HEK293 (cell line): ENCODE results near the gene ZNRF1.

ENCODE experiments used
- CTCF ChIA-PET: fragments of 350-600 bp; formaldehyde crosslinking; extraction: SDS; loops from one replicate; lab custom pipeline; 2021; ENCODE audit warnings: antibody characterized with exemption; lab: Yijun Ruan, JAX
- POLR2A ChIA-PET: fragments of 300-600 bp; formaldehyde crosslinking; extraction: SDS; loops from one replicate; lab custom pipeline; 2020; ENCODE audit warnings: antibody characterized with exemption, inconsistent platforms; lab: Yijun Ruan, JAX
- H3K27ac ChIP-seq: fragments of 200-500 bp; sonication (Bioruptor generic); 2 replicates; pipeline ENCODE4 v1.5.1; 2014; ENCODE audit warnings: low read depth, low read length, control low read depth, inconsistent platforms; ENCODE audit errors: extremely low read depth
- H3K36me3 ChIP-seq, 2 experiments: fragments of 200-500 bp in 1 of 2; sonication (Bioruptor generic) in 1 of 2; 1 replicate in 1 of 2; 2 replicates in 1 of 2; pipeline ENCODE4 v1.5.1; 2014 to 2017; ENCODE audit warnings: inconsistent platforms in 2 of 2, low read length in 2 of 2; ENCODE audit not compliant: control insufficient read depth in 2 of 2, insufficient read depth in 1 of 2
- H3K4me1 ChIP-seq: fragments of 200-500 bp; sonication (Bioruptor generic); 2 replicates; pipeline ENCODE4 v1.5.1; 2014; ENCODE audit warnings: mild to moderate bottlenecking, low read length, inconsistent platforms; ENCODE audit not compliant: control insufficient read depth, insufficient read depth
- H3K4me3 ChIP-seq: 2 replicates; pipeline ENCODE4 v1.5.1; 2011; ENCODE audit warnings: low read depth, mild to moderate bottlenecking, control low read depth, low read length, moderate library complexity
- H3K9me3 ChIP-seq: fragments of 200-500 bp; sonication (Bioruptor generic); 2 replicates; pipeline ENCODE4 v1.5.1; 2014; ENCODE audit warnings: low read depth, low read length, inconsistent platforms; ENCODE audit not compliant: control insufficient read depth, insufficient read depth
- OSR2 ChIP-seq: fragments of 450-650 bp; formaldehyde crosslinking; IDR thresholded peaks from 2 replicates; pipeline ENCODE4 v1.5.1; 2016; ENCODE audit warnings: missing biosample characterization, missing genetic modification characterization
- PRDM1 ChIP-seq: fragments of 450-650 bp; formaldehyde crosslinking; IDR thresholded peaks from 2 replicates; pipeline ENCODE4; 2016; ENCODE audit warnings: missing biosample characterization, missing genetic modification characterization
- SCRT2 ChIP-seq: fragments of 450-650 bp; formaldehyde crosslinking; IDR thresholded peaks from 2 replicates; pipeline ENCODE4 v1.5.1; 2016; ENCODE audit warnings: missing biosample characterization, missing genetic modification characterization
- ZBTB21 ChIP-seq: fragments of 450-650 bp; formaldehyde crosslinking; IDR thresholded peaks from 2 replicates; pipeline ENCODE4 v1.5.1; 2017; ENCODE audit warnings: missing biosample characterization, missing genetic modification characterization
- ZFP3 ChIP-seq: fragments of 450-650 bp; formaldehyde crosslinking; IDR thresholded peaks from 2 replicates; pipeline ENCODE4 v1.5.1; 2016; ENCODE audit warnings: low read depth, missing biosample characterization, missing genetic modification characterization
- ZNF174 ChIP-seq: fragments of 450-650 bp; formaldehyde crosslinking; IDR thresholded peaks from 2 replicates; pipeline ENCODE4 v1.5.0; 2017; ENCODE audit warnings: missing biosample characterization, mild to moderate bottlenecking, missing genetic modification characterization
- ZNF214 ChIP-seq: fragments of 450-650 bp; formaldehyde crosslinking; IDR thresholded peaks from 2 replicates; pipeline ENCODE4 v1.5.1; 2017; ENCODE audit warnings: missing biosample characterization, mild to moderate bottlenecking, missing genetic modification characterization, borderline replicate concordance
- ZNF292 ChIP-seq: fragments of 450-650 bp; formaldehyde crosslinking; IDR thresholded peaks from 2 replicates; pipeline ENCODE4 v1.5.1; 2016; ENCODE audit warnings: low read depth, missing biosample characterization, missing genetic modification characterization, borderline replicate concordance
- ZNF664 ChIP-seq: fragments of 450-650 bp; formaldehyde crosslinking; IDR thresholded peaks from 2 replicates; pipeline ENCODE4 v1.5.1; 2016; ENCODE audit warnings: missing biosample characterization, missing genetic modification characterization
- ZXDB ChIP-seq: fragments of 450-650 bp; formaldehyde crosslinking; IDR thresholded peaks from 2 replicates; pipeline ENCODE4 v1.5.1; 2016; ENCODE audit warnings: missing biosample characterization, missing genetic modification characterization
- TF ChIP-seq, protein P1 (sequence below): fragments of 450-650 bp; IDR thresholded peaks from 2 replicates; pipeline ENCODE4 v1.5.1; 2018; ENCODE audit warnings: missing biosample characterization, missing genetic modification characterization
- TF ChIP-seq, protein P2 (sequence below): fragments of 450-650 bp; formaldehyde crosslinking; IDR thresholded peaks from 2 replicates; pipeline ENCODE4 v1.5.1; 2016; ENCODE audit warnings: missing biosample characterization, missing genetic modification characterization
- TF ChIP-seq, protein P3 (sequence below): IDR thresholded peaks from 2 replicates; pipeline ENCODE4 v1.6.1; 2011; ENCODE audit warnings: mild to moderate bottlenecking, low read depth, low read length, borderline replicate concordance
- TF ChIP-seq, protein P4 (sequence below): fragments of 450-650 bp; formaldehyde crosslinking; IDR thresholded peaks from 2 replicates; pipeline ENCODE4 v1.5.1; 2016; ENCODE audit warnings: missing biosample characterization, missing genetic modification characterization
- TF ChIP-seq, protein P5 (sequence below): fragments of 450-650 bp; formaldehyde crosslinking; IDR thresholded peaks from 2 replicates; pipeline ENCODE4 v1.5.1; 2016; ENCODE audit warnings: missing biosample characterization, missing genetic modification characterization
- TF ChIP-seq, protein P6 (sequence below): fragments of 450-650 bp; formaldehyde crosslinking; IDR thresholded peaks from 2 replicates; pipeline ENCODE4 v1.5.0; 2017; ENCODE audit warnings: missing biosample characterization, missing genetic modification characterization, borderline replicate concordance

ZNRF1 gene

DNA sequence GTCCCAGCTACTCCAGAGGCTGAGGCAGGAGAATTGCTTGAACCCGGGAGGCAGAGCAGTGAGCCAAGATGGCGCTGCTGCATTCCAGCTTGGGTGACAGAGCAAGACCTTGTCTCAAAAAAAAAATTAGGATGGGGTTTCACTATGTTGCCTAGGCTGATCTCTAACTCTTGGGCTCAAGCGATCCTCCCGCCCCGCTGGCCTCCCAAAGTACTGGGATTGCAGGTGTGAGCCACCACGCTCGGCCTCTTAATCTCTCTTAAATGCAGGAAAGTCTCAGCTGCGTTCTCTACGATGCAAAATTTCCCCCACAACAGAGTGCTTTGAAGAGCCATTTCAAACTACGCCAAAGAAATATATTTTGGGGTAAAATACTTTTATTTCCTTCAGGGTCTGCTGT is 8.0 kb upstream of the ZNRF1 start (continued):
- TF ChIP-seq, protein P1, sequence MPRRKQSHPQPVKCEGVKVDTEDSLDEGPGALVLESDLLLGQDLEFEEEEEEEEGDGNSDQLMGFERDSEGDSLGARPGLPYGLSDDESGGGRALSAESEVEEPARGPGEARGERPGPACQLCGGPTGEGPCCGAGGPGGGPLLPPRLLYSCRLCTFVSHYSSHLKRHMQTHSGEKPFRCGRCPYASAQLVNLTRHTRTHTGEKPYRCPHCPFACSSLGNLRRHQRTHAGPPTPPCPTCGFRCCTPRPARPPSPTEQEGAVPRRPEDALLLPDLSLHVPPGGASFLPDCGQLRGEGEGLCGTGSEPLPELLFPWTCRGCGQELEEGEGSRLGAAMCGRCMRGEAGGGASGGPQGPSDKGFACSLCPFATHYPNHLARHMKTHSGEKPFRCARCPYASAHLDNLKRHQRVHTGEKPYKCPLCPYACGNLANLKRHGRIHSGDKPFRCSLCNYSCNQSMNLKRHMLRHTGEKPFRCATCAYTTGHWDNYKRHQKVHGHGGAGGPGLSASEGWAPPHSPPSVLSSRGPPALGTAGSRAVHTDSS (tag by site-specific recombination): no peak
- no peak for TF ChIP-seq PRDM1 (tag by site-specific recombination)
- no peak for TF ChIP-seq SCRT2 (tag by site-specific recombination)

DNA sequence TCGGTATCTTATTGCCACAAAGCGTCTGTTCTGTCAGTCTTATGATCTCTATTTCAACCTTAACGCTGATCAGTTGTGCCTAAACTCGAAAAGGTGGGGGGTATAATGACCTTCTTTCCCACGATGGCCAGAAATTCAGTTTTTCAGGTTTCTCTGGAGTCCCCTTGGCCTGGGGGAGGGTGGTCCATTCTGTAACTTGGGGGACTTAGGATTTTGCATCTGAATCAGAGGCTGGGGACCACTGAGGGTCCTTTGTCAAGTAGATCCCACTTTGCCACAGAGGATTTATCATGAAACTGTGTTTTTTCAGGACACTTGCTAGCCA is 7.6 kb upstream of the ZNRF1 start:
- POLR2A ChIA-PET: no interaction called here

DNA sequence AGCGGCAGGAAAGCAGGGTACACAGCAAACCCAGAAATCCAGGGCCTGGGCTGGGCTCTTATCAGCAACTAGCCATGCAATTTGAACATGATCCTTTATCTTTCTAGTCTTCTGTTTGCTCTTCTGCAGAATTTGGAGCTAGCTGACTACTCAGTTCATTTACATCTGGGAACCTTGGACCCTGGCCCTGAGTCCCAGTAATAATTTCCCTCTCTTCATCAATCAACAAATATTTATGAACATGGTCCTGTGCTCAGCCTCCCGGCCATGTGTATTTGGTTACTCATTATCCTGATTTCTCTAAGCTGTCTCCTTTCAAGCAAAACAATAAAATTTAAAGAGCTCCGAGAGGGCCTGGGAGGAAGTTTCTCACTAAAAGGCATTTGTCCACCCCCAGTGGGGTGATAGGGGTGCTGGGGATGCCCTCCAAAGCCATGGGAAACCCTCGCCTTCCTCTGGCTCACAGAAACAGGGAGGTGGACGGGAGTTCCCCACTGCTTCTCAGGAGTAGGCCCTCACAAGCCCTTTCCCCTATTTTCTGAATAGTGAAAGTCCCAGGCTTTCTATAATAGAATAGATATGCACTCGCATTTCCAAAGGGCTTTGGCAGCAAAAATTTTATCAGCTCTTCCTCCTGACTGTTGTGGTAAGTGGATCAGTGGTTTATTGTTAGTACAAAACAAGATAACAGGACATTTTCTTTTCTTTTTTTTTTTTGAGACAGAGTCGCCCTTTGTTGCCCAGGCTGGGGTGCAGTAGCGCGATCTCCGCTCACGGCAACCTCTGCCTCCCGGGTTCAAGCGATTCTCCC is 7.0 kb upstream of the ZNRF1 start:
- POLR2A ChIA-PET: no interaction called here
- TF ChIP-seq, protein P2, sequence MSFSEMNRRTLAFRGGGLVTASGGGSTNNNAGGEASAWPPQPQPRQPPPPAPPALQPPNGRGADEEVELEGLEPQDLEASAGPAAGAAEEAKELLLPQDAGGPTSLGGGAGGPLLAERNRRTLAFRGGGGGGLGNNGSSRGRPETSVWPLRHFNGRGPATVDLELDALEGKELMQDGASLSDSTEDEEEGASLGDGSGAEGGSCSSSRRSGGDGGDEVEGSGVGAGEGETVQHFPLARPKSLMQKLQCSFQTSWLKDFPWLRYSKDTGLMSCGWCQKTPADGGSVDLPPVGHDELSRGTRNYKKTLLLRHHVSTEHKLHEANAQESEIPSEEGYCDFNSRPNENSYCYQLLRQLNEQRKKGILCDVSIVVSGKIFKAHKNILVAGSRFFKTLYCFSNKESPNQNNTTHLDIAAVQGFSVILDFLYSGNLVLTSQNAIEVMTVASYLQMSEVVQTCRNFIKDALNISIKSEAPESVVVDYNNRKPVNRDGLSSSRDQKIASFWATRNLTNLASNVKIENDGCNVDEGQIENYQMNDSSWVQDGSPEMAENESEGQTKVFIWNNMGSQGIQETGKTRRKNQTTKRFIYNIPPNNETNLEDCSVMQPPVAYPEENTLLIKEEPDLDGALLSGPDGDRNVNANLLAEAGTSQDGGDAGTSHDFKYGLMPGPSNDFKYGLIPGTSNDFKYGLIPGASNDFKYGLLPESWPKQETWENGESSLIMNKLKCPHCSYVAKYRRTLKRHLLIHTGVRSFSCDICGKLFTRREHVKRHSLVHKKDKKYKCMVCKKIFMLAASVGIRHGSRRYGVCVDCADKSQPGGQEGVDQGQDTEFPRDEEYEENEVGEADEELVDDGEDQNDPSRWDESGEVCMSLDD (tag by site-specific recombination): no peak
- TF ChIP-seq ZNF292 (no peak), SCRT2 (tag by site-specific recombination) (no peak), ZBTB21 (no peak), ZNF174 (tag by site-specific recombination) (no peak), ZFP3 (tag by site-specific recombination) (no peak), ZNF664 (tag by site-specific recombination) (no peak), OSR2 (no peak)
- TF ChIP-seq, protein P3, sequence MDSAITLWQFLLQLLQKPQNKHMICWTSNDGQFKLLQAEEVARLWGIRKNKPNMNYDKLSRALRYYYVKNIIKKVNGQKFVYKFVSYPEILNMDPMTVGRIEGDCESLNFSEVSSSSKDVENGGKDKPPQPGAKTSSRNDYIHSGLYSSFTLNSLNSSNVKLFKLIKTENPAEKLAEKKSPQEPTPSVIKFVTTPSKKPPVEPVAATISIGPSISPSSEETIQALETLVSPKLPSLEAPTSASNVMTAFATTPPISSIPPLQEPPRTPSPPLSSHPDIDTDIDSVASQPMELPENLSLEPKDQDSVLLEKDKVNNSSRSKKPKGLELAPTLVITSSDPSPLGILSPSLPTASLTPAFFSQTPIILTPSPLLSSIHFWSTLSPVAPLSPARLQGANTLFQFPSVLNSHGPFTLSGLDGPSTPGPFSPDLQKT: no peak
- TF ChIP-seq, all 188 proteins: peak for 0
- Histone ChIP-seq H3K4me3 (no peak overlapping the region), H3K4me1 (no peaks in the 10 kb centered on the region), H3K27ac (no peak overlapping the region), H3K9me3 (no peaks in the 10 kb centered on the region), H3K36me3 (no peaks in the 10 kb centered on the region)
- CTCF ChIA-PET: no interaction called here

More for the DNA sequence above, 7.6 kb upstream of the ZNRF1 start:
- CTCF ChIA-PET: no interaction called here
- no peak overlapping the region for H3K4me3 ChIP-seq
- no peak overlapping the region for H3K27ac ChIP-seq
- H3K36me3 ChIP-seq: no peaks in the 10 kb centered on the region
- no peaks in the 10 kb centered on the region for H3K9me3 ChIP-seq
- H3K4me1 ChIP-seq: no peaks in the 10 kb centered on the region
- TF ChIP-seq, protein P4, sequence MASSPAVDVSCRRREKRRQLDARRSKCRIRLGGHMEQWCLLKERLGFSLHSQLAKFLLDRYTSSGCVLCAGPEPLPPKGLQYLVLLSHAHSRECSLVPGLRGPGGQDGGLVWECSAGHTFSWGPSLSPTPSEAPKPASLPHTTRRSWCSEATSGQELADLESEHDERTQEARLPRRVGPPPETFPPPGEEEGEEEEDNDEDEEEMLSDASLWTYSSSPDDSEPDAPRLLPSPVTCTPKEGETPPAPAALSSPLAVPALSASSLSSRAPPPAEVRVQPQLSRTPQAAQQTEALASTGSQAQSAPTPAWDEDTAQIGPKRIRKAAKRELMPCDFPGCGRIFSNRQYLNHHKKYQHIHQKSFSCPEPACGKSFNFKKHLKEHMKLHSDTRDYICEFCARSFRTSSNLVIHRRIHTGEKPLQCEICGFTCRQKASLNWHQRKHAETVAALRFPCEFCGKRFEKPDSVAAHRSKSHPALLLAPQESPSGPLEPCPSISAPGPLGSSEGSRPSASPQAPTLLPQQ: no peak
- TF ChIP-seq, protein P5, sequence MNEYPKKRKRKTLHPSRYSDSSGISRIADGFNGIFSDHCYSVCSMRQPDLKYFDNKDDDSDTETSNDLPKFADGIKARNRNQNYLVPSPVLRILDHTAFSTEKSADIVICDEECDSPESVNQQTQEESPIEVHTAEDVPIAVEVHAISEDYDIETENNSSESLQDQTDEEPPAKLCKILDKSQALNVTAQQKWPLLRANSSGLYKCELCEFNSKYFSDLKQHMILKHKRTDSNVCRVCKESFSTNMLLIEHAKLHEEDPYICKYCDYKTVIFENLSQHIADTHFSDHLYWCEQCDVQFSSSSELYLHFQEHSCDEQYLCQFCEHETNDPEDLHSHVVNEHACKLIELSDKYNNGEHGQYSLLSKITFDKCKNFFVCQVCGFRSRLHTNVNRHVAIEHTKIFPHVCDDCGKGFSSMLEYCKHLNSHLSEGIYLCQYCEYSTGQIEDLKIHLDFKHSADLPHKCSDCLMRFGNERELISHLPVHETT (tag by site-specific recombination): no peak
- TF ChIP-seq ZNF214 (no peak), ZXDB (no peak)
- TF ChIP-seq, protein P6, sequence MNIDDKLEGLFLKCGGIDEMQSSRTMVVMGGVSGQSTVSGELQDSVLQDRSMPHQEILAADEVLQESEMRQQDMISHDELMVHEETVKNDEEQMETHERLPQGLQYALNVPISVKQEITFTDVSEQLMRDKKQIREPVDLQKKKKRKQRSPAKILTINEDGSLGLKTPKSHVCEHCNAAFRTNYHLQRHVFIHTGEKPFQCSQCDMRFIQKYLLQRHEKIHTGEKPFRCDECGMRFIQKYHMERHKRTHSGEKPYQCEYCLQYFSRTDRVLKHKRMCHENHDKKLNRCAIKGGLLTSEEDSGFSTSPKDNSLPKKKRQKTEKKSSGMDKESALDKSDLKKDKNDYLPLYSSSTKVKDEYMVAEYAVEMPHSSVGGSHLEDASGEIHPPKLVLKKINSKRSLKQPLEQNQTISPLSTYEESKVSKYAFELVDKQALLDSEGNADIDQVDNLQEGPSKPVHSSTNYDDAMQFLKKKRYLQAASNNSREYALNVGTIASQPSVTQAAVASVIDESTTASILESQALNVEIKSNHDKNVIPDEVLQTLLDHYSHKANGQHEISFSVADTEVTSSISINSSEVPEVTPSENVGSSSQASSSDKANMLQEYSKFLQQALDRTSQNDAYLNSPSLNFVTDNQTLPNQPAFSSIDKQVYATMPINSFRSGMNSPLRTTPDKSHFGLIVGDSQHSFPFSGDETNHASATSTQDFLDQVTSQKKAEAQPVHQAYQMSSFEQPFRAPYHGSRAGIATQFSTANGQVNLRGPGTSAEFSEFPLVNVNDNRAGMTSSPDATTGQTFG: no peak
